ENCODE measurements around the gene DCDC2C. TPM values are rescaled to one million over a fixed set of nuclear protein-coding genes. Genes with fewer than 3 reads are reported as not detected.

Gene DCDC2C
- total and polyA plus RNA-seq, 2 experiments from 2014 or later: 0.45 TPM; not detected in 1

DNA sequence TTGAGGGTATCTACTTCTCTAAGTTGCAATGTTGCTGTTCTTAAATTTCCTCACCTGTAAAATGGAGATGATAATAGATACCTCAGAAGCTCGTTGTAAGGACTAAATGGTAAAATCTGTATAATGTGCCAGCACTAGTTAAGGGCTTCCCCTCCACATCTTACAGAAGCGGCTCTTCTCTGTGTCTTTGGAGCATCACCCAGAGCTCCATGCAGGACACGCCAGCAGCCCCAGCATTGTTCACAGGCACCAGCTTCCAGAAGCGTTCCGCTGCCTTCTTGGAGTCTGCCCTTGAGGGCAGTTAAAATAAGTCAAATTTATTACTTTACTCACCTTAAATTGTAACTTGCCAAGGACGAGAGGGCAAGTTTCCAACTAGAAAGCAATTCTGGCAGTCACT, 5.8 kb downstream of the DCDC2C start:
- Histone ChIP-seq H3K36me3 (ENCODE audit: insufficient read depth) (no peaks in the 10 kb centered on the region), H3K79me2 (replicated peaks; ENCODE audit: insufficient read depth) (no peaks in the 10 kb centered on the region), H4K20me1 (replicated peaks; ENCODE audit: insufficient read depth) (no peaks in the 10 kb centered on the region), H3F3A (replicated peaks; ENCODE audit: low read depth) (no peaks in the 10 kb centered on the region), H2AFZ (no peak overlapping the region), H3K27ac (ENCODE audit: low read depth) (no peak overlapping the region), H3K4me2 (no peak overlapping the region), H3K4me3 (no peak overlapping the region), H3K27me3 (ENCODE audit: insufficient read depth) (no peaks in the 10 kb centered on the region), H3K9me2 (ENCODE audit: insufficient read depth) (no peaks in the 10 kb centered on the region), H3K4me1 (ENCODE audit: insufficient read depth) (peaks cover 4% of the 10 kb centered on the region; the same call in 1 of the 2 replicates)
- no peak for ATAC-seq
- peaks cover 5% of the 10 kb centered on the region for H3K27me3 Mint-ChIP-seq (ENCODE audit: insufficient read depth, low read depth, poor library complexity)
- H3K36me3 Mint-ChIP-seq (ENCODE audit: low read depth): peaks cover 6% of the 10 kb centered on the region
- no peak for TF ChIP-seq ZNF462 (CRISPR knock-in tag; IDR thresholded peaks at IDR 0.05)
- TF ChIP-seq POLR2AphosphoS5 (IDR thresholded peaks at IDR 0.05; ENCODE audit: low read depth): no peak
- TF ChIP-seq STAT1 (IDR thresholded peaks at IDR 0.05; ENCODE audit: unreplicated experiment): no peak
- TF ChIP-seq JUNB (IDR thresholded peaks at IDR 0.05; ENCODE audit: unreplicated experiment): no peak
- TF ChIP-seq, protein P1, sequence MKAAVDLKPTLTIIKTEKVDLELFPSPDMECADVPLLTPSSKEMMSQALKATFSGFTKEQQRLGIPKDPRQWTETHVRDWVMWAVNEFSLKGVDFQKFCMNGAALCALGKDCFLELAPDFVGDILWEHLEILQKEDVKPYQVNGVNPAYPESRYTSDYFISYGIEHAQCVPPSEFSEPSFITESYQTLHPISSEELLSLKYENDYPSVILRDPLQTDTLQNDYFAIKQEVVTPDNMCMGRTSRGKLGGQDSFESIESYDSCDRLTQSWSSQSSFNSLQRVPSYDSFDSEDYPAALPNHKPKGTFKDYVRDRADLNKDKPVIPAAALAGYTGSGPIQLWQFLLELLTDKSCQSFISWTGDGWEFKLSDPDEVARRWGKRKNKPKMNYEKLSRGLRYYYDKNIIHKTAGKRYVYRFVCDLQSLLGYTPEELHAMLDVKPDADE (IDR thresholded peaks at IDR 0.05): no peak
- TF ChIP-seq CTCF (conservative IDR thresholded peaks at IDR 0.05; ENCODE audit: low read depth in 2 of 2): no peak
- no peak for TF ChIP-seq EZH2phosphoT487 (IDR thresholded peaks at IDR 0.05; ENCODE audit: unreplicated experiment)
- TF ChIP-seq EZH2 (IDR thresholded peaks at IDR 0.05; ENCODE audit: low read depth, unreplicated experiment): no peak
- no peak for TF ChIP-seq REST (IDR thresholded peaks at IDR 0.05; ENCODE audit: unreplicated experiment)
- TF ChIP-seq CREB1 (CRISPR knock-in tag; IDR thresholded peaks at IDR 0.05; ENCODE audit: low read depth): no peak
- TF ChIP-seq ZNF114 (CRISPR knock-in tag; IDR thresholded peaks at IDR 0.05): no peak
- TF ChIP-seq ZNF331 (CRISPR knock-in tag; IDR thresholded peaks at IDR 0.05; ENCODE audit: low read depth): no peak
- TF ChIP-seq NANOG (IDR thresholded peaks at IDR 0.05; ENCODE audit: borderline replicate concordance): no peak
- DNase-seq (ENCODE audit: low spot score): no peak
- peaks cover 3% of the 10 kb centered on the region; the same call in 1 of the 3 replicates for H3K4me1 Mint-ChIP-seq
- H3K9me3 Mint-ChIP-seq: peaks cover 62% of the 10 kb centered on the region
- no peak overlapping the region for H3K27ac Mint-ChIP-seq
- no peak overlapping the region for H3K4me3 Mint-ChIP-seq

All from GM23338 (cell line).